GM19452 (cell line): ENCODE data around the gene SDCBP2.

Experiments
- ATAC-seq: cut with Tn5 transposase; IDR thresholded peaks from one replicate; pipeline ENCODE4 v1.9.1; 2021; ENCODE audit not compliant: unreplicated experiment

Gene SDCBP2

DNA sequence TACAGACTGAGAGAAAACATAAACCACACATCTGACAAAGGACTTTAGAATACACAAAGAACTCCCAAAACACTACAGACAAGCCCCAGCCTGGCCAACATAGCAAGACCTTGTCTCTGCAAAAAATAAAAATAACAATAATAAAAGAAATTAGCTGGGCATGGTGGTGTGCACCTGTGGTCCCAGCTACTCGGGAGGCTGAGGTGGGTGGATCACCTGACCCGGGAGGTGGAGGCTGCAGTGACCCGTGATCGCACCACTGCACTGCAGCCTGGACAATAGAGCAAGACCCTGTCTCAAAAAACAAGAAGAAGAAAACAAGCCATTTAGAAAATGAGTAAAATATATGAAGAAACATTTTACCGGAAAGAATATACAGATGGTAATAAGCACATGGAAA, 13.1 kb downstream of the SDCBP2 start:
- ATAC-seq = no peak

DNA sequence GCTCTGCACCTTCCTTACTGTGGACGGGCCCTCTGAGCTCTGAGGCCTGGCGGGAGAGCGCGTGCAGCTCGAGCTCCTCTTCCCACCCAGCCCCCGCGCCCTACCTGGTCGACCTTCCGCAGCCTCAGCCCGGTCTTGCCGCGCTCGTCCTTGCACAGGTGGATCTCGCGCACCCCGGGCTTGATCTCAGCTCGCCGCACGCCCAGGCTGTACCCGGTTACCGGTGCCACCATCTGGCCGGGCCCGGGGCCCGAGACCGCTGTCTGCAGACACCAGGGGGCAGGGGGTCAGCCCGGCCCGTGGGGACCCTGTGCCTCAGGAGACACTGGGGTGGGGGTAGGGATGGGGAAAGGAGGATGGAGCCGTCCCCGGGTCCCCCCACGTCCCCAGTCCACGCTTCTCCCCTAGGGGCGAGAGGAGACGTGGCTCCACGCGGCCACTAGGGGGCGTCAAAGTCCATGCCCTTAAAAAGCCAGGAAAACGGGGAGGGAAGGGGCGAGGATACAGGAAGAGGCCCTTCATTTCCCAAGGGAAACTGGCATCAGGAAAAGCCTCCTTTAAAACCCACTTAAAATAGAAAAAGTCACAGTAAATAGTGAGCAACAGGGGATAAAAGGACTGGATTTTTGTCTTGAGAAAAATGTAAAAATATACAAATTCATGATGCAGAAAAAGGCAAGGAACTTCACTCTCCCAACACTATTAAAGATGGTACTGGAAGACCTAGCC, 15.5 kb downstream of the SDCBP2 start:
- ATAC-seq = no peak

DNA sequence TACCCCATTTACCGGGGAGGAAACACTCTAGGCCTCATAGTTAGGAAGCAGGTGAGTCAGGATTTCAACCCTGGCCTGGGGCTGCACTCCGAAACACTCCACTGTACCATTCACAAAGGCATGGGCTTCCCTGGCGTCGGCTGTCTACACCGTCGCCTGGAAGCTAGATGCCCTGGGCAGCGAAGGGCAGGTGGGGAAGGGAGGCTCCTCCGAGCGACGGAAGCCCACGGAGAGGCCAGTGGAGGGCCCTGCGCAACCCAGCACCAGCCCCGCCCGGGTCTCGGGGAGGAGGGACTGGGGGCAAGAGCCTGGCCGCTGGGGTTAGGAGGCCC, 16.1 kb downstream of the SDCBP2 start:
- ATAC-seq = no peak

DNA sequence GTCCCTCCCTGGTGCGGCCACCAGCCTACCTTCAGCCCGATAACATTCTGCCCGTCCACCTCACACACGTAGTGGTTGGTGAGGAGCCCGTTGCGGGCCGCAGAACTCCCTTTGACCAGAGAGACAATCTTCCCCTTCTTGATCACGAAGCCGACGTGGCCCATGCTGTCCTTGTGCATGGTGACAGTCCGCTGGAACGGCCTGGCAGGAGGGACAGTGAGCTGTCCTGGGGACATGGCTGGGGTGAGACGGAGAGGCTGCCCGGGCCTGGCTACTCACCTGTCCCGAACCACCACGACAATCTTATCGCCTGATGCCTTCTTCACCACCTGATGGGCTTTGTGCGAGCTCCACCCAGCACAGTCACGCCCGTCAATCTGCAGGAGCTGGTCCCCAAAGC, 16.6 kb downstream of the SDCBP2 start:
- ATAC-seq = no peak

DNA sequence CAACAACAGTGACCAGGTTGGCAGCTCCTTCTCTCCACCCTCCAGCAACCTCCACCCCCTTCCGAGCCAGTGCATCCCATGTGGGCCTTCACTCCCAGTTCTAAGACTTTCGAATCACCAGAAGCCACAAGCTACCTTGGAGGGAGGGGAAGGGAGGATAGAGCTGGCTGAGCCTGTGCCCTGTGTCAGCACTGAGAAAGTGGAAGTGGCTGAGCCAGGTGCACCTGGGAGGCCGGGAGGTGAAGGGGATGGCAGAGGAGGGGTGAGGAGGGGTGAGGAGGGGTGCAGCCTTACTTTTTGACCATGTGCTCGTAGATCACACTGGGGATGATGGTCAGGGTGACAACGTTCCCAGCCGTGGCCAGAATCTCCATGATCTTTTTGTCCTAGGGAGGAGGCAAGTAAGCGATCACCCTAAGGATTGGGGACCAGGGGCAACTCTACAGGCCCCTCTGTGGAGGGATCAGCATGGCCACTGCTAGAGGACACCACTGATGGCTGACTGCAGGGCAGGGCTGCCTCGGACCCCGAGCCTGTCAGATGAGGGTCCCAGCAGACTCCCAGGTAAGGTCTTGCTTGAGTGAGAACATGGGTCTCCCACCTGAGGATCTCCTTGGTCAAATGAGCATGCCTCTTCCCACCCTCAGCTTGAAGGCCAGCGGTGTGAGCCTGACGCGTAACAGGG, 18.3 kb downstream of the SDCBP2 start:
- ATAC-seq = no peak

DNA sequence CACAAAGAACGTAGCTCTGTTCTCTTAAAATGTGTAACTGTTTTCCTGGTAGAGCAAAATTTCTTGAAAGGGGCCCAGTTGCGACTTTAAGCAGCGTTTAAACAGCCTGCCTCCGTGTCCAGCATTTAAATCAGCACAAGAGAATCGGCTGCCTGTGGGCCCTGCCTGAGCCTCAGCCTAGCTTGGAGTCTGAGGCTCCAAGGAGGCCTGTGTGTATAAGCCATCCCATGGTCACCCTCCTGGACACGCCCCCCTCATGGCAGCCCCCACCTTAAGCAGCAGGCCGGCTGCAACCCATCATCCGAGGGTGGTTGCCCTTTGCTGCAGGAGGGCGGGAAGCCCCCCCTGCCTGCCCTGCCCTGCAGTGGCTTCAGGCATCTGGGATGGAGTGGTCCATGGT, 18.9 kb downstream of the SDCBP2 start:
- ATAC-seq = no peak

DNA sequence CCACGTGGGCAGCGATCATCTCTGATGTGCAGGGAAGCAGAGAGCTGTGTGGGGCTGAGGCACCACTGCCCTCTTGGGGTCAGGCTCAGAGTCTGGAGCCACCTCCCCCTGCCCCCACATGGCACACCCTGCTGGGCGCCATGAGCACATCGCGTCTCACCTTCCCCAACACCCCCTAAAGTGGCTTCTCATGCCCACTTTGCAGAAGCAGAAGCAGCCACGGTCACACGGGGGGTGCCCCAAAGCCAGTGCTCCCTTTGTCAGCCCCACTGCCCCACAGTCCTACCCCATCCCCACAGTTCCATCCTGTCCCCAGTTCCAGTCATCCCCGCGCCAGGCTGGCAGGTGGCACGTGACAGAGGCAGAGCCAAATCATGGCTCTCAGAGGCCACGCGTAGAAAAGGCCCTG, 19.5 kb downstream of the SDCBP2 start:
- no peak for ATAC-seq

DNA sequence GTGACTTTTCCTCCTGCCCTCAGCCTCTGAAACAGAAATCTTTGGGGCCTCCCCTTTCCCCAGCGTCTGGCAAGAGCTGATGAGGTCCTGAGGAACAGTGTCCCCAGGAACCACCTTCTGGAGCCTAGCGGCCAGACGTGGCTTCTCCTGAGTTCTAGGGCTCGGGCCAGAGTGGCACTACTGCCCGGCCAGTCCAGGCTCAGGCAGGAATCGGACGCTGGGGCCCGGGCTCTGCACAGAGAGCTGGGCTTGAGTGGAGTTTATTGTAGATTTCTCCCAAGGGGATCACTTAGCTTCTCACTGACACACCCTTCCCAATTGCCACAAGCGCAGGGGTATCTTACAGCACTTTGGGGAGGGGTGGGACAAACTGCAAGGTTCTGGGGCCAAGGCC, 20.2 kb downstream of the SDCBP2 start:
- no peak for ATAC-seq

DNA sequence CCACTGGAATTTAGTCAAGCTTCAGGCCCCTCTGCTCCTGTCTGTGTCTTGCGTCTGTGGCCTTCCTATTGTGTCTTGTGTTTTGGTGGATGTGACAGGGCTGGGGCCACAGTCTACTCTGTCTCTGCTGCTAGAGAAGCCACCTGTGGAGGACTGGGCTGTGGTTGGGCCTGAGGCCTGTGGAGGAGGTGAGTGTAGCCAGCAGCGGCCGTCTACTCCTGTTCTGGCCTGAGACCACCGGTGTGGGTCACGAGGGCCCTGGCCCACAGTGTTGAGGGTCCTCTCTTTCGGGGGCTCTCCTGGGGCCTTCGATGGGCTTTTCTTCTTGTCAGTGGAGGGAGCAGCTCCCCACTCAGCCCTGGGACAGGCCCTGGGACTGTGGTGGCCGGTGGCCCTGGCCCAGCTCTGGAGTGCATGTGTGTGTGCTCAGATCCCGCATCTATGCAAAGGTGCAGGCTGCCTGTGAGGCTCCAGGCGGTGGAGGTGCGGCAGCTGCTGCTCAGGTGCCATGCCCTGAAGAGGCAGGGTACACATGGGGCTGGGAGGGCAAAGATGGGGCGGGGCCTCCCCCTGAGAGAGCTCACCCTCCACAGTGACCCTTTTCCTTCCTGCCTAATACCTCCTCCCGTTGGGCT, 20.8 kb downstream of the SDCBP2 start:
- ATAC-seq = no peak

DNA sequence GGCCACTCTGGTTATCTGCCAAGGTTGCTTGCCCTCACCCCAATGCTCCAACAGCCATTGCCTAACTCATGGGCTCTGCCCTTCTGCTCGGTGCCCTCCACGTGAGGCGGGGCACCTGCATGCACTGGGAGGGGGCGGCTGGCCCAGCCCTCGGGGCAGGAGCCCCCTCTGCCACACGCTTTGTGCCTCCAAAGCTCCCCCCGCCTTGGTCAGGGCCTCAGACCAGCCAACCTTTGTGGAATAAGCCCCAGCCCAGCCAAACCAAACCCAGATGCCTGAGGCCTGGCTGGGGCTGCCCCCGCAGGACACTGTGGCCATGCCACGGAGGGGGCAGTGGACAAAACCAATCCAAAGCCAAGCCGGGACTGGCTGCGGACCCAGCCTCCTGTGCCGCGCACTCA, 21.4 kb downstream of the SDCBP2 start:
- no peak for ATAC-seq

DNA sequence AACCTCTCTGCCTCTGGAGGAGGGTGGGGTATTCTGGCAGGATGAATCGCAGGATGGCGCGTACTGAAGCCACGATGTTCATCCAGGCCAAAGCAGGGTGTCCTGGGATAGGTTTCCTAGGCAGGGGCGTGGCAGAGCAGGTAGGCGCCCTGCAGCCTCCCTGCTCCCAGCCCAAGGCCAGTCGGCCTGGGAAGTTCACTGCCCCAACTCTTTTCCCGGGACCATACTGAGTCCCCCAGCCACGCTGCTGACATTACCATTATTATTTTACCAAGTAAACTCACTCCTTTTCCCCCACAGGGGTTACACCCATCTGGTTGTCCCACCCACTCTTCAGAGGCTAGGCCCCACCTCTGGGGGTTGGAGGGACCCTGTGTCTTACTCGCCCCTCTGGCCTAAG, 21.8 kb downstream of the SDCBP2 start:
- no peak for ATAC-seq

DNA sequence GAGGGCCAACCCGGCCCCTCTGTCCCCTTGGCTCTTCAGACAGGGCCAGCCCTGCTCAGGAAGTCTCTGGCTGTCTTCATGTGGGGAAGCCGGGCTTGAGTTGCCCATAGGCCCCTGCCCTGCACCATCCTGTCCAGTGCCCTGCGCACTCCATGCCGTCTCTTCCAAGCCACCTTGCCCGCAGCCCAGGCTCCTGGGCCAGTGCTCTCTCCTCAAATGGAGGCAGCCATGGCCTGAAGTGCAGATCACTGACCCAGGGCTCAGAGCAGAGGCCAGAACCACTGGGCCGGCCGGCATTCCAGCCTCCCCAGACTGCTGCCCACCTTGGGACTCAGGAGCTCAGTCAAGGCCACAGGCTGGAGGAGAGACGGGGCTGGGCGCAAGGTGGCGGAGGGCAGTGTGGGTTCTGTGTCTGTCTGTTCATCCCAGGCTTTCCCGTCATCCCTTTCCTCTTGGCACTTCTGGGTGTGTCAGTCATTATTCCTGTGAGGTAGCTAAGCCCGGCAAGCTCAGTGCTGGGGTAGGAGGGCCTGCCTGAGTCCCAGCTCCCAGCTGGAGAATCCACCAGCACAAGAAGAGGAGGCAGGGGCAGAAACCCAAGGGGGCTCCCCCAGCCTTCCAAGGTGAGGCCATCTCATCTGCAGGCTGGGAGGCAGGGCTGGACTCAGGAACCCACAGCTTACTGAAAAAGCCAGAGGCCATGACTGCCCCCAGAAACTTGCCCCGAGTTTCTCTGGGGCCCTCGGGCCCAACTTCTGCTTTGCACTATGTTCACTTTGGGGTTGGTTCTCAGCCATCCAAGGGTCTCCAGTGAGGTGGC, 22.4 kb downstream of the SDCBP2 start:
- no peak for ATAC-seq

DNA sequence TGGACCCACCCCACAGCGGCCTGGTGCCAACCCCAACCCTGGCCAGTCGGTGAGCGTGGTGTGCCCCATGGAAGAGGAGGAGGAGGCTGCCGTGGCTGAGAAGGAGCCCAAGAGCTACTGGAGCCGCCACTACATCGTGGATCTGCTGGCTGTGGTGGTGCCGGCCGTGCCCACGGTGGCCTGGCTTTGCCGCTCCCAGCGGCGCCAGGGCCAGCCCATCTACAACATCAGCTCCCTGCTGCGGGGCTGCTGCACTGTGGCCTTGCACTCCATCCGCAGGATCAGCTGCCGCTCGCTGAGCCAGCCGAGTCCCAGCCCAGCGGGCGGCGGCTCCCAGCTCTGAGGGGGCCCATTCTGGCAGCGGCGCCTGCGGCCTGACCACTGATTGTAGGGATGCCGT, 23.2 kb downstream of the SDCBP2 start:
- no peak for ATAC-seq

DNA sequence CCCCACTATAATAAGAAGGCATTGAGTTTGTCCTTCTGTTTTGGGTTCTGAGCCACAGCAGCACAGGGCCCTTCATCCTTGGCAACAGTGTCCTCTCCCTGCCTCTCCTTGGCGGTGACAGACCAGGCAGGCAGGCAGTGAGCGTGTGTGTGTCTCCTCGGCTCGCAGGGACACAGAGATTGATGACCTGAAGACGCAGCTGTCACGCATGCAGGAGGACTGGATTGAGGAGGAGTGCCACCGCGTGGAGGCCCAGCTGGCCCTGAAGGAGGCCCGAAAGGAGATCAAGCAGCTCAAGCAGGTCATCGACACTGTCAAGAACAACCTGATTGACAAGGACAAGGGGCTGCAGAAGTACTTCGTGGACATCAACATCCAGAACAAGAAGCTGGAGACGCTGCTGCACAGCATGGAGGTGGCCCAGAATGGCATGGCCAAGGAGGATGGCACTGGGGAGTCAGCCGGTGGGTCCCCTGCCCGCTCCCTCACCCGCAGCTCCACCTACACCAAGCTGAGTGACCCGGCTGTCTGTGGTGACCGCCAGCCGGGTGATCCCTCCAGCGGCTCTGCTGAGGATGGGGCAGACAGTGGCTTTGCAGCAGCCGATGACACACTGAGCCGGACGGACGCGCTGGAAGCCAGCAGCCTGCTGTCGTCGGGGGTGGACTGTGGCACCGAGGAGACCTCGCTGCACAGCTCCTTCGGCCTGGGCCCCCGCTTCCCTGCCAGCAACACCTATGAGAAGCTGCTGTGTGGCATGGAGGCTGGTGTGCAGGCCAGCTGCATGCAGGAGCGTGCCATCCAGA, 24.0 kb downstream of the SDCBP2 start:
- no peak for ATAC-seq

DNA sequence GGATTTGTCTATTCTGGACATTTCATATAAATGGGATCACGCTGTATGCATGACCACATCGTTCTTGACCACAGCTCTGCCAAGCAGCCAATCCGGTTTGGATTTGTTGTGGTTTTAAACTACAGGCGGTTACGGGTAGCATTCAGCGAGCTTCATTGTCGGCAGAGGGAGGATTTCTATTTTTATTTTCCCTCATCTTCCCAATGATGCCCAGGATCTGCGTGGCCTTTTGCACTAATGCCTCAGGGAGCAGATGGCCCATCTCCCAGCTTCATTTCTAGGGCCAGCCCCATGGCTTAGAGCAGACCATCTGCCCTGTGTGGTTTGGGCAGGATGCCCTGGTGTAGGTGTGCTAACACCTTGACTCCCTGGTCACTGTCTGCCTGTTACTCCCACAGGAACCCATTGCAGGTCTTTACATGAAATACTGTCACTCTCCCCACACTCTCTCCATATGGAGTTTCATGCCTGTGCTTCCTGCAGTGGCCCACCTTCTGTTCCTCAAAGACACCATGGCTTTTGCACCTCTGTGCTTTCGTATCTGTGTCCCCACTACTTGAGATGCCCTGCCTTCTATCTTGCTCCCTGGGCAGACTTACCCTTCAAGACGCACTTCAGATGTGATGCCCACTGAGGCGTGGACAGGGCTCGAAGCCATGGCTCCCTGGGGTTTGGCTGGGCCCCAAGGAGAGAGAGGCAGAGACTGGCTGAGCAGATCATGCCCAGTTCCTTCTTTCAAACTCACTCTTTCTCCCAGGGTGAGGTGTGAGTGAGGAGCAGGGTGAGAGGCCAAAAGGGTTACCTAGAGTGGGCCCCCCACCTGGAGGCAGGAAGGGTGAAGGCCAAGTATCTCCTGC, 26.0 kb downstream of the SDCBP2 start:
- ATAC-seq = no peak

DNA sequence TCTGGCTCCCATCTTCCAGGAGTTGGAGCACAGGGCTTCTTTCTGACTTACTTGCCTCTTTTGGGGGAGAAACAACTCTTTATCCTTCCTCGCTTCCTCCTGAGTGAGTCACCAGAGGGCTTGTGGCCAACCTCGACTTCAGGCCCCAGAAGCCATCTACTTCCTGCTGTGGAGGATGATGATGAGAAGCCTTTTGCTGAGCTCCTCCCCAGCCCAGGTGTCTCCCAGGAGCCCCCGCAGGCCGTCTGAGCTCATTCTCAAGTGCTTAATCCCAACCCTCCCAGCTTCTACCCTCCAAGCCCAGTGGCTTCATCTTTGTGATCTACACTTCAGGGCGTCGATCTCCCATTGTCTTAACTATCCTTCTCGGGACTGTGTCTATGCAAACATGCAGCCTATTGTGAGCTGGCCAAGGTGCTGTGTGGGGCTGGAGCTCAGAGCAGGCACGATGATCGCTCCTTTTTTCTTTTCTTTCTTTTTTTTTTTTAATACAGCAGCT, 27.9 kb downstream of the SDCBP2 start:
- no peak for ATAC-seq

DNA sequence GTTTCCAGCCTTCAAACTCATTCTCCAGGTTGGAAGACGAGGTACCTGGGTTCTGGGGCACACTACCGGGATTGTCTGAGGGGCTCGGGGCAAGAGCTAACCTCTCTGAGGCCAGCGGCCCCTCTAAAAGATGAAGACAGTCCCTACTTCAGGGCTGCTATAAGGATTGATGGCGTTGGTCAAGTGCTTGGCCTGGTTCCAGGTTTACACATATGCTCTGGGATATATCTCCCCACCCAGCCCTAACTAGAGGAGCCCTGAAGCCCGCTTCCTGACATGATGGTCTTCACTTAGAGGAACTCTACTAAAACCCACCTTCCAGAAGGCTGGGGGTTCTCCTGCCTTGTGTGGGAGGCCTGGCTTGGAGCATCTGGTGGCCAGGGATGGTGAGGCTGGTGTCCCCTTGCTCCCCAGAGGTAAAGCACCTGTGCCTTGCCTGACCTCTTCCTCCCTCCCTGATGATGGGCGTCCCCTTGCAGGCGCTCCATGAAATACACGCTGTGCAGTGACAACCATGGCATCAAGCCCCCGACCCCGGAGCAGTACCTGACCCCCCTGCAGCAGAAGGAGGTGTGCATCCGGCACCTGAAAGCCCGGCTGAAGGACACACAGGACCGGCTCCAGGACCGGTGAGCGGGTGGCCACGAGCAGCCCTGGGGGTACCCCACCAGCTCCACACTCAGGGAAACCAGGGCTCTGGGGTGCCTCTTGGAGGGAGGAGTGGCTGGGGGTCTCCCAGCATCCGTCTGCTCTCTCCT, 28.7 kb downstream of the SDCBP2 start:
- ATAC-seq = no peak

DNA sequence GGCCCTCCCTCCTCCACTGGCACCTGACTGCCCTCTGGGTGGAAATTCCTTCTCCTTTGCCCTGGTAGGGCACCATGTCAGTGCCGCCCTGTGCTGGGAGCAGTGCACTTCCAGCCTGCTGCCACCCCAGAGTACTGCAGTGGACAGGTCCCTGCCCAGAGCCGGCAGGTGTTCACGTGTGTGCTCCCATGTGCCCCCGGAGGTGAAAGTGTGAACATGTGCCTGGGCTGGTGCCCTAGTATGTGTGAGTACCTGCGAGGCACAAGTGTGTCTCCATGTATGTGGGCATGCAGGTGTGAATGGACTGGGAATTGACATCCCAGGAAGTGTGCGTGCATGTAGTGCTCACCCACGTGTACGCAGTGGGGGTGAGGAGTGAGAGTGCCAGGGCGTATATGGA, 29.4 kb downstream of the SDCBP2 start:
- ATAC-seq = no peak

DNA sequence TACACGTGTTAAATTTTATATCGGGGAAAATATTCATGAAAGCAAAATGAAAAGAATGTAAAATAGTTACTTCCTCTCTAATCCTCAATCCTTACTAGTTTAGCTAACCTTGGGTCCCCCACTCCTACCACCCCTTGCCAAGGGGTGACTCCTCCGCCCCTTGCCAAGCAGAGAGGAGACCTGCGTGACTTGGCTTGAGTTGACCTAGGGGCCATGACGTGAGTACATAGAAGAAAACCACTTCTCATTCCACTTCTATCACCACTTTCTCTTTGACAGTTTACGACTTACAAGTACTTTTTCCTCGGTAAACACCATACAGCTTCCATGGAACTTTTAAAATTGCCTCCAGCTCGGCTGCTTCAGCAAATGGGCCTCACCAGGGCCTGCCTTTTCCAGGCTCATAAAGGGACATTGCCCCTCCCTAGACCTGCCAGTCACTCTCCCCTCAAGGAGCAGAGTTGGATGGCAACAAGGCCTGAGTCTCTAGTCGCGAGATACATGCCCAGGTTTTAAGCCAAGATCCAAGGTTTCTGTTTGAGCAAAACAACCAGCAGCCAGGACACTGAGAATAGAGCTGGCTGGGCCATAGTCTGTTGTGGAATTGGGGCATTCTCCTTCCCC, 29.9 kb downstream of the SDCBP2 start:
- no peak for ATAC-seq
